ENCODE measurements around the gene PRPF39.
"Not testable (repeated sequence)": the region's sequence is repeated elsewhere in the genome, so short reads cannot be mapped to it uniquely, and the experiment has no call there.

Gene PRPF39

DNA sequence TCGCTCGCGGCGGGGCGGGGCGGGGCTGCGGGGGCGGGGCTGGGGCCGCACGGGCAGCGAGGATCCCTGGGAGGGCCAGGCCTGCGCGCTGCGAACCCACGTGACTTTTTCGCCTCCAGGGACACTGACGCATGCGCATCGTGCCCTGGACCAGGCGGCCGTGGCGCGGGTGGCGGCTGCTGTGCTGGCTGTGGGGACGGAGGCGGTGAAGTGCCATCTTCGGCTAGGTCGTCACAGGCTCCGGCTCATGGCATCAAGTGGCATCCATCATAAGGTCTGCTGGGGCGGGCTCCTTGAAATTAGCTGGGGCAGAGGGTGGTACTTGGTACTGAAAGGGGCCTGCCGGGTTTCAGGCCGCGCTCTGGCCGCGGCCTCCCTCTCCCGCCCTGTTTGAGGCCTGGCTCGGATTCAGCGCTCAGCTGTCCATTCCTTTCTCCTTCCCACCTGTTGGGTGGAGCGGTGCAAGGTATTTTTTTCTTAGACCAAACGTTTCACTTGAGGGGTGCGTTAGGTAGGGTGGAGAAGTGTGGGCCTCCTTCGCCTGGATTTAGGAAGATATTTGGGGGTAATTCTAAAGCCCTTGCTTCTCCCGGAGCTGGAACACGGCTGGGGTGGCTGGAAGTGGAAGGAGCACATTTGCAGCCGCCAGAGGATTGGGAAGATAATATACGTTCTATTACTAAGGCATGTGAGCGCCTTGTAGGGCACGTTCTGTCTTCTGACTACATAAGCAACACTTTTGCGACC, at the start of gene PRPF39:
TSS of gene PRPF39 (plus strand) at position 141 of the 747 bp plus-strand sequence. CDS start 11,124 bp downstream, outside the sequence.
- DNase-seq (ENCODE audit: low read depth) = peak; percentile 53

DNA sequence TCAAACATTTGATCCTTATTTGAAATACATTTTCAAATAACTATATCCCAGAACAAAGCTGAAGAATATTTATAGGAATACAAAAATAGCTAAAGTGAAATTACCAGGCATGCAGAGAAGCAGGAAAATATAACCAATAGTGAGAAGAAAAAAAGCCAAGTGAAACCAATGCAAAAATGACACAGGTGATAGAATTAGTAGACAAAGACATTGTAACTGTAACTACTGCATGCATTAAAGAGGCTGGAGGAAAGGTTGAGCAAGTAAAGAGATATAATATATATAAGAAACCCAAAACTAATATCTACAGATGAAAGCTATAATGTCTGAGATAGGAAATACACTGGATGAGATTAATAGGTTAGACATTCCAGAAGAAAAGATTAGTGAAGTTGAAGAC, 49.2 kb upstream of the PRPF39 start:
- no peak for DNase-seq (ENCODE audit: low read depth)

DNA sequence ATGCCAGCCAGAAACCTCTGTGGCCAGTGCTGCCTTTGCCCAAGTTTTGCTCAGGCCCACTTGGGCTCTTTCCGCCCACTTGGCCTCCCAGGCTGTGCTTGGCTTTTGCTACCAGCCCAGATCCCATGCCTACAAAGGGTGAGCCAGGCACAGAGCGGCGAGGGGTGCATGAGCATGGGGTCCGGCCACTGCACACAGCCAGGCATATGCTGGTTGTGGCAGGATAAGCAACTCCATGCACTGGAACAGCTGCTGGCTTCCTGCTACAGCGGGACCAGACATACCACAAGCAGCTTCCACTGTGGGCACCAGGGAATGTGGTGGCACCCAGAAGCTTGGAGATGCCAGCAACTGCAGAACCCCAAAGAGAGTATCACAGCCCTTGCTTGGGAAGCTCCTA, 45.7 kb upstream of the PRPF39 start:
- no peak for DNase-seq (ENCODE audit: low read depth)

DNA sequence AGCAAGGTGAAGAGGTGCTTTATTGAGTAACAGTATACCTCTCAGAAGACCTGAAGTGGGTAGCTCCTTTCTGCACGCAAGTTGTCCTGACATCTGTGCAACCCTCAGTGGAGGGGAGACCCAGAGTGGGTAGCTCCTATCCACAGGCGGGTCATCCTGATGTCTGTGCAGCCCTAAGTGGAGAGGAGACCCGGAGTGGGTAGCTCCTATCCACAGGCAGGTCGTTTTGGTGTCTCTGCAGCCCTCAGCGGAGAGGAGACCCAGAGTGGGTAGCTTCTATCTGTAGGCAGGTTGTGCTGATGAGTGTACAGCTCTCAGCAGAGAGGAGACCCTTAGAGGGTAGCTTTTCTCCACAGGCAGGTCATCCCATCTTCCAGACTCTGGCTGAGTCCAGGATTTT, 45.1 kb upstream of the PRPF39 start:
- DNase-seq (ENCODE audit: low read depth) = no peak

- no peak for DNase-seq (ENCODE audit: low read depth)
Observed at GRCh38 chr14:45039390-45039789, 44.5 kb upstream of the PRPF39 start.

- DNase-seq (ENCODE audit: low read depth) = no peak
Observed at GRCh38 chr14:45041641-45042040, 42.3 kb upstream of the PRPF39 start.

- no peak for DNase-seq (ENCODE audit: low read depth)
Observed at GRCh38 chr14:45044638-45045037, 39.3 kb upstream of the PRPF39 start.

DNA sequence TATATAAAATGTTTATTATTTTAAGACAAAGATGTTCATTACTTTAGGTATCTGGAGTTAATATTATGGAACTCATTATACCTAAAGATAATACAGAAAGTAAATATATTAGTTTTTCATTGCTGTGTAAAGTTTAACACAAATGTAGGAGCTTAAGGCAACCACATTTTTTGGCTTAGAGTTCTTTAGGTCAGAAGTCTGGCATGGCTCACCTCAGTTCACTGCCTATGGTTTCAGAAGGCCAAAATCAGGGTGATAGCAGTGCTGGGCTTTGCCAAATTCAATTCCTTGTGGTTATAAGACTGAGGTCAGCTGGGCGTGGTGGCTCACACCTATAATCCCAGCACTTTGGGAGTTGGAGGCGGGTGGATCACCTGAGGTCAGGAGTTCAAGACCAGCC, 35.5 kb upstream of the PRPF39 start:
- DNase-seq (ENCODE audit: low read depth) = no peak

DNA sequence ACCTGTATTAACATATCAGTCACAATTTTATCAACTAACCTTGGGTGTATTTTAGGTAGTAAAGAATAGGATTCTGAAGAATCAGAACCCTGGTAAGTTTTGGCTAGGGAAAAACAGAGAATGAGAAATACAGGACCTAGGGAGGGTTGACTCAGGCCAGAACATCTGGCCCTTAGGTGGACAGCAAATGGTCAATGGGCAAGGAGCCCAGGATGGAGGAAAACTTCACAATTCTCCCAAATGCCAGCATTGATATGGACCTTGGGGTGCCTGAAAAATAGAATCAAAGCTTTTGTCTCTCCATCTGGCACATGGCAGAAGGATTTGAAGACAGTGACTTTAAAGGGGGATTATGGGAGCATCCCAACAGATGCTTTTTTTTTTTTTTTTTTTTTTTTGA, 32.7 kb upstream of the PRPF39 start:
- no peak for DNase-seq (ENCODE audit: low read depth)

DNA sequence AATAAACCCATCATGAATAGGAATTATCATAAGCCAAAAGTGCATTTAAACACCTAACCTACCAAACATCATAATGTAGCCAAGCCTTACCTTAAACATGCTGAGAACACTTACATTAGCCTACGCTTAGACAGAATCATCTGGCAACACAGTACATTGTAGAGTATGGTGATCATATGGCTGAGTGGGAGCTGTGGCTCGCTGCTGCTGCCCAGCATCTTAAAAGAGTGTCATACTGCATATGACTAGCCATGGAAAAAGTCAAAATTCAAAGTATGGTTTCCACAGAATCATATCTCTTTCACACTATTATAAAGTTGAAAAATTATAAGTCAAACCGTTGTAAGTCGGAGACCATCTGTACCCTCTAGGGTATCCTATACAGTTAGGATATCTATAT, 32.0 kb upstream of the PRPF39 start:
- no peak for DNase-seq (ENCODE audit: low read depth)

GRCh38 chr14:45057349-45057748, 26.6 kb upstream of the PRPF39 start:
- DNase-seq (ENCODE audit: low read depth) = no peak

- DNase-seq (ENCODE audit: low read depth) = no peak
Observed at GRCh38 chr14:45057881-45058364, 26.0 kb upstream of the PRPF39 start.

DNA sequence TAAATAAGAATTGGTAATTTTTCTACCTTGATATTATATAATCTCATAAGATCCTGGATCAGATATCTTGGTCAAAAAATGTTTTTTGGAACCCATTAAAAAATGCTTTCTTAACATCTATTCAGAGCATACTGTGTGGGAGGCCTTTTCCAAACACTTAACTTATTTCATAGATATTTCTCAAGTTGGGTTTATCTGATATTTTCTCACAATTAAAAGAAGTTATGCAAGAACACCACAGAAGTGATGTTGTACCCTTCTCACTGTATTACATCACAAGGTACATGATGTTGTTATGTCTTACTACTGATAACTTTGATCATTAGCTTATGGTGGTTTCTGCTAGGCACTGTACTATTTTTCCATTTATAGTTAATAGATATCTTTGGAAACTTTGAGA, 23.4 kb upstream of the PRPF39 start:
- DNase-seq (ENCODE audit: low read depth) = no peak

- no peak for DNase-seq (ENCODE audit: low read depth)
Observed at GRCh38 chr14:45065540-45065939, 18.4 kb upstream of the PRPF39 start.

GRCh38 chr14:45065956-45066355, 18.0 kb upstream of the PRPF39 start:
- DNase-seq (ENCODE audit: low read depth) = no peak

DNA sequence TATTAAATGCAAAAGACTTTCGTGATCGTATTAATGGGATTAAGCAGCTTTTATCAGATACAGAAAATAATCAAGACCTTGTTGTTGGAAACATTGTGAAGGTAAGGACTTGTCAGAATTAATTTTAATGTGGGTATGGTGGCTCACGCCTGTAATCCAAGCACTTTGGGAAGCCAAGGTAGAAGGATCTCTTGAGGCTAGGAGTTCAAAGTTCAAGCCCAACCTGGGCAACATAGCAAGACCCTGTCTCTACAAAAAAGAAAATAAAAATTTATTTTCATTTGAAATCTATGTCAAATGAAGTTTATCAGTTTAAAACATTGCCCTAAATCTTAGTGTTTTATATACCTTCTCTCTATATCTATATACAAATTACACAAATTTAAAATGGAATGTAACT, 17.2 kb upstream of the PRPF39 start:
- no peak for DNase-seq (ENCODE audit: low read depth)

DNA sequence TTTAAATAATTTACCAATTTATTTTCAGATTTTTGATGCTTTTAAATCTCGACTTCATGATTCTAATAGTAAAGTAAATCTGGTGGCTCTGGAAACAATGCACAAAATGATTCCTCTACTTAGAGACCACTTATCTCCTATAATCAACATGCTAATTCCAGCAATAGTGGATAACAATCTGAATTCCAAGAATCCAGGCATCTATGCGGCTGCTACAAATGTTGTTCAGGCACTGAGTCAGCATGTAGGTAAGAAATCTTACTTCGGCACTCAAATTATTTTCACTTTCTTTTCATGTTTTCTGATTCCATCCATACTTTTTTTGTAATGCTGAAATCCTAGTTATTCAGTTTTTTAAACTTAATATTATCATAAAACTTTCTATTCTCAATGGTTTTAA, 15.5 kb upstream of the PRPF39 start:
- no peak for DNase-seq (ENCODE audit: low read depth)

DNA sequence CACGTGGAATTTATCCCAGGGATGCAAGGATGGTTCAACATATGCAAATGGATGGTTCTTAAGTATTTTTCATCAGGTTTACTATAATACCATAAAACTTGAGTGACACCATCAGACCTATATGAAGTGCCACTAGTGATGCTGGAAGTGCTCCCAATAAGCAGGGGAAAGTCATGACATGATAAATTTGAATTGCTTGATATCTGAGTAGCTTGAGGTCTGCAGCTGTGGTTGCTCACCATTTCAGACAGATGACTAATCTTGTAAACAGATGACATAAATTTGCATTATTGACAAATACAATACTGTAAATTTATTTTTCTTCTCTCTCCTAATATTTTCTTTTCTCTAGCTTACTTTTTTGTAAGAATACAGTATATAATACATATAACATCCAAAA, 13.7 kb upstream of the PRPF39 start:
- DNase-seq (ENCODE audit: low read depth) = no peak

- no peak for DNase-seq (ENCODE audit: low read depth)
Observed at GRCh38 chr14:45072126-45072525, 11.8 kb upstream of the PRPF39 start.

DNA sequence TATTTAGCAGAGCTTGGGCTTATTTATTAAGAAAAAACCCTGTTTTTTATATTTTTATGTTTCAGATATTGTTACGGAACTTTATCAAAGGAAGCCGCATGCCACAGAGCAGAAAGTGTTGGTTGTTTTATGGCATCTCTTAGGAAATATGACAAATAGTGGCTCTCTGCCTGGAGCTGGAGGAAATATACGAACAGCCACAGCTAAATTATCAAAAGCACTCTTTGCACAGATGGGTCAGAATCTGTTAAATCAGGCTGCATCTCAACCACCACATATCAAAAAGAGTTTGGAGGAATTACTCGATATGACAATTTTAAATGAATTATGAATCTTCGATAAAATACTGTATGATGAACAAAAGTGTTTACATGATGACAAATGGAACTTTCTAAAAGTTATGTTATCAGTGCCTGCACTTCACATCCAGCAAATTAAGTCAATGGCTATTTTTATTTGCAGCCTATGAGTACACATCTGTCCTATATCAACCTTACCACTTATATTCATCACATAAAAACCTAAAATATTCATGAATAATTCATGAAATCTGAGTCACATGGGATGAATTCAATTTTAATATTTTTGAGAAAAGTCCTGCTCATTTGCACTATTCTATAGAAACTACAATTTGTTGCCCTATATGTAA, 10.6 kb upstream of the PRPF39 start:
- DNase-seq (ENCODE audit: low read depth) = no peak

DNA sequence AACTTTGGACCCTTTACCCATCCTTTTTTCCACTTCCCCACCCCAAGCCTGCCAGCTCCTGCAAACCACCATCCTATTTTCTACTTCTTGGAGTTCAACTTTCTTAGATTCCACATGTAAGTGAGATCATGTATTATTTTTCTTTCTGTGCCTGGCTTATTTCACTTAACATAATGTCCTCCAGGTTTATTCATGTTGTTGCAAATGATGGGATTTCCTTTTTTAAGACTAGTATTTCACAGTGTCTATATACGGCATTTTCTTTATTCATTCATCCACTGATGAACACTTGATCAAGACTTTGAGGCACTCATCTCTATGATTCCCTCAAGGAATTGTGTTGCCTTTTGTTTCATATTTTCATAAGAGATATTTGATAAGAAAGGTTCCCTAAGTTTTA, 5.6 kb upstream of the PRPF39 start:
- no peak for DNase-seq (ENCODE audit: low read depth)

DNA sequence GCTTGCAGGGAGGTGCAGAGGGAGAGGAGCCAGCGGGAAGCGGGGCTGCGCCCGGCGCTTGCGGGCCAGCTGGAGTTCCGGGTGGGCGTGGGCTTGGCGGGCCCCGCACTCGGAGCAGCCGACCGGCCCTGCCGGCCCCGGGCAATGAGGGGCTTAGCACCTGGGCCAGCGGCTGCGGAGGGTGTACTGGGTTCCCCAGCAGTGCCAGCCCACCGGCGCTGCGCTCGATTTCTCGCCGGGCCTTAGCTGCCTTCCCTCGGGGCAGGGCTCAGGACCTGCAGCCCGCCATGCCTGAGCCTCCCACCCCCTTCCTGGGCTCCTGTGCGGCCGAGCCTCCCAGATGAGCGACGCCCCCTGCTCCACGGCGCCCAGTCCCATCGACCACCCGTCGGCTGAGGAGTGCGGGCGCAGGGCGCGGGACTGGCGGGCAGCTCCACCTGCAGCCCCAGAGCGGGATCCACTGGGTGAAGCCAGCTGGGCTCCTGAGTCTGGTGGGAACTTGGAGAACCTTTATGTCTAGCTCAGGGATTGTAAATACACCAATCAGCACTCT, 3.4 kb upstream of the PRPF39 start:
- not testable (repeated sequence) for DNase-seq (ENCODE audit: low read depth)

GRCh38 chr14:45081096-45081495, 2.8 kb upstream of the PRPF39 start:
- DNase-seq (ENCODE audit: low read depth) = not testable (repeated sequence)

Data from GM04503 (cell line).